ENCODE data around the gene MIOS.

The MIOS gene

GRCh38 chr7:7620644-7621210 lies 54.0 kb downstream of the MIOS start:
- H3K9ac ChIP-seq (ENCODE audit: low read length) = no peak overlapping the region
- no peak overlapping the region for H4K8ac ChIP-seq (ENCODE audit: low read length)
- no peaks in the 10 kb centered on the region for H3K36me3 ChIP-seq (ENCODE audit: control insufficient read depth in 1 of 2, insufficient read depth in 2 of 2, low read depth in 1 of 2, low read length in 2 of 2)
- H3K9me3 ChIP-seq (ENCODE audit: control insufficient read depth, low read length) = no peaks in the 10 kb centered on the region
- no peak overlapping the region for H2AK5ac ChIP-seq (ENCODE audit: low read length, severe bottlenecking)
- H2BK12ac ChIP-seq (ENCODE audit: low read length in 2 of 2) = no peak overlapping the region
- H2BK15ac ChIP-seq (ENCODE audit: low read depth, poor library complexity, severe bottlenecking) = no peak overlapping the region
- H3K4me2 ChIP-seq (ENCODE audit: low read length, poor library complexity, severe bottlenecking) = no peak overlapping the region
- no peaks in the 10 kb centered on the region for H3K4me1 ChIP-seq (ENCODE audit: control insufficient read depth, insufficient read depth, low read depth, low read length)
- no peak overlapping the region for H3K14ac ChIP-seq (ENCODE audit: low read length in 2 of 2)
- H3K18ac ChIP-seq (ENCODE audit: low read depth in 1 of 2, low read length in 2 of 2) = no peak overlapping the region
- no peaks in the 10 kb centered on the region for H3K79me1 ChIP-seq (replicated peaks; ENCODE audit: low read length, poor library complexity, severe bottlenecking)
- no peaks in the 10 kb centered on the region for H3K27me3 ChIP-seq (ENCODE audit: control insufficient read depth in 1 of 2, insufficient read depth in 1 of 2, low read length in 2 of 2)
- H4K91ac ChIP-seq (ENCODE audit: low read length) = no peak overlapping the region
- no peak overlapping the region for H2AFZ ChIP-seq (ENCODE audit: low read depth, low read length)
- no peak overlapping the region for H3K23ac ChIP-seq (ENCODE audit: low read length in 2 of 2)
- H3K4me3 ChIP-seq (ENCODE audit: insufficient read depth in 1 of 2, low read depth in 1 of 2, low read length in 2 of 2) = no peak overlapping the region
- no peak overlapping the region for H3K4ac ChIP-seq (ENCODE audit: low read depth in 1 of 2, low read length in 2 of 2)
- no peak overlapping the region for H2BK120ac ChIP-seq (ENCODE audit: low read depth, low read length)
- no peak overlapping the region for H2BK5ac ChIP-seq (ENCODE audit: low read depth, low read length, poor library complexity, severe bottlenecking)
- no peak for DNase-seq
- no peak overlapping the region for H3K27ac ChIP-seq (ENCODE audit: low read length, poor library complexity, severe bottlenecking)

- Histone ChIP-seq H3K4me3 (ENCODE audit: insufficient read depth in 1 of 2, low read depth in 1 of 2, low read length in 2 of 2) (no peak overlapping the region), H3K23ac (ENCODE audit: low read length in 2 of 2) (no peak overlapping the region), H3K9ac (ENCODE audit: low read length) (no peak overlapping the region), H3K9me3 (ENCODE audit: control insufficient read depth, low read length) (peaks cover 8% of the 10 kb centered on the region), H3K4ac (ENCODE audit: low read depth in 1 of 2, low read length in 2 of 2) (no peak overlapping the region), H3K14ac (ENCODE audit: low read length in 2 of 2) (no peak overlapping the region), H3K4me2 (ENCODE audit: low read length, poor library complexity, severe bottlenecking) (no peak overlapping the region), H3K27me3 (ENCODE audit: control insufficient read depth in 1 of 2, insufficient read depth in 1 of 2, low read length in 2 of 2) (no peaks in the 10 kb centered on the region), H3K18ac (ENCODE audit: low read depth in 1 of 2, low read length in 2 of 2) (no peak overlapping the region), H3K27ac (ENCODE audit: low read length, poor library complexity, severe bottlenecking) (no peak overlapping the region), H4K91ac (ENCODE audit: low read length) (no peak overlapping the region), H2BK5ac (ENCODE audit: low read depth, low read length, poor library complexity, severe bottlenecking) (peak overlapping the region; percentile 44), H3K79me1 (replicated peaks; ENCODE audit: low read length, poor library complexity, severe bottlenecking) (no peaks in the 10 kb centered on the region), H2BK15ac (ENCODE audit: low read depth, poor library complexity, severe bottlenecking) (no peak overlapping the region), H3K36me3 (ENCODE audit: control insufficient read depth in 1 of 2, insufficient read depth in 2 of 2, low read depth in 1 of 2, low read length in 2 of 2) (no peaks in the 10 kb centered on the region), H2AK5ac (ENCODE audit: low read length, severe bottlenecking) (no peak overlapping the region), H2AFZ (ENCODE audit: low read depth, low read length) (no peak overlapping the region), H4K8ac (ENCODE audit: low read length) (no peak overlapping the region), H2BK120ac (ENCODE audit: low read depth, low read length) (no peak overlapping the region), H2BK12ac (ENCODE audit: low read length in 2 of 2) (no peak overlapping the region), H3K4me1 (ENCODE audit: control insufficient read depth, insufficient read depth, low read depth, low read length) (no peaks in the 10 kb centered on the region)
- DNase-seq = no peak
- 86% methylated on average over 1 of the region's 1 CpG for WGBS
Observed at GRCh38 chr7:7628476-7628875, 61.8 kb downstream of the MIOS start.

- WGBS = 98% methylated on average over 1 of the region's 1 CpG
- no peak overlapping the region for H4K8ac ChIP-seq (ENCODE audit: low read length)
- no peaks in the 10 kb centered on the region for H3K79me1 ChIP-seq (replicated peaks; ENCODE audit: low read length, poor library complexity, severe bottlenecking)
- H3K27ac ChIP-seq (ENCODE audit: low read length, poor library complexity, severe bottlenecking) = no peak overlapping the region
- no peak overlapping the region for H3K4me2 ChIP-seq (ENCODE audit: low read length, poor library complexity, severe bottlenecking)
- H3K4me1 ChIP-seq (ENCODE audit: control insufficient read depth, insufficient read depth, low read depth, low read length) = no peaks in the 10 kb centered on the region
- no peak overlapping the region for H2BK12ac ChIP-seq (ENCODE audit: low read length in 2 of 2)
- no peak overlapping the region for H3K4me3 ChIP-seq (ENCODE audit: insufficient read depth in 1 of 2, low read depth in 1 of 2, low read length in 2 of 2)
- no peak for DNase-seq
- no peak overlapping the region for H4K91ac ChIP-seq (ENCODE audit: low read length)
- no peaks in the 10 kb centered on the region for H3K27me3 ChIP-seq (ENCODE audit: control insufficient read depth in 1 of 2, insufficient read depth in 1 of 2, low read length in 2 of 2)
- no peaks in the 10 kb centered on the region for H3K36me3 ChIP-seq (ENCODE audit: control insufficient read depth in 1 of 2, insufficient read depth in 2 of 2, low read depth in 1 of 2, low read length in 2 of 2)
- H2AK5ac ChIP-seq (ENCODE audit: low read length, severe bottlenecking) = no peak overlapping the region
- no peak overlapping the region for H3K9ac ChIP-seq (ENCODE audit: low read length)
- H3K9me3 ChIP-seq (ENCODE audit: control insufficient read depth, low read length) = peaks cover 8% of the 10 kb centered on the region
- no peak overlapping the region for H3K23ac ChIP-seq (ENCODE audit: low read length in 2 of 2)
- H3K4ac ChIP-seq (ENCODE audit: low read depth in 1 of 2, low read length in 2 of 2) = no peak overlapping the region
- no peak overlapping the region for H2BK15ac ChIP-seq (ENCODE audit: low read depth, poor library complexity, severe bottlenecking)
- H3K14ac ChIP-seq (ENCODE audit: low read length in 2 of 2) = no peak overlapping the region
- no peak overlapping the region for H2BK120ac ChIP-seq (ENCODE audit: low read depth, low read length)
- no peak overlapping the region for H2BK5ac ChIP-seq (ENCODE audit: low read depth, low read length, poor library complexity, severe bottlenecking)
- H2AFZ ChIP-seq (ENCODE audit: low read depth, low read length) = no peak overlapping the region
- H3K18ac ChIP-seq (ENCODE audit: low read depth in 1 of 2, low read length in 2 of 2) = no peak overlapping the region
Observed at GRCh38 chr7:7630626-7631329, 64.1 kb downstream of the MIOS start.

GRCh38 chr7:7639421-7639820 lies 72.7 kb downstream of the MIOS start:
- Histone ChIP-seq H2BK15ac (ENCODE audit: low read depth, poor library complexity, severe bottlenecking) (no peak overlapping the region), H2AK5ac (ENCODE audit: low read length, severe bottlenecking) (no peak overlapping the region), H2BK5ac (ENCODE audit: low read depth, low read length, poor library complexity, severe bottlenecking) (no peak overlapping the region), H3K79me1 (replicated peaks; ENCODE audit: low read length, poor library complexity, severe bottlenecking) (peaks cover 15% of the 10 kb centered on the region), H3K27ac (ENCODE audit: low read length, poor library complexity, severe bottlenecking) (no peak overlapping the region), H3K9ac (ENCODE audit: low read length) (peak overlapping the region; percentile 92), H3K14ac (ENCODE audit: low read length in 2 of 2) (no peak overlapping the region), H4K8ac (ENCODE audit: low read length) (no peak overlapping the region), H2BK120ac (ENCODE audit: low read depth, low read length) (no peak overlapping the region), H2BK12ac (ENCODE audit: low read length in 2 of 2) (no peak overlapping the region), H2AFZ (ENCODE audit: low read depth, low read length) (no peak overlapping the region), H4K91ac (ENCODE audit: low read length) (no peak overlapping the region), H3K9me3 (ENCODE audit: control insufficient read depth, low read length) (no peaks in the 10 kb centered on the region), H3K27me3 (ENCODE audit: control insufficient read depth in 1 of 2, insufficient read depth in 1 of 2, low read length in 2 of 2) (no peaks in the 10 kb centered on the region), H3K23ac (ENCODE audit: low read length in 2 of 2) (no peak overlapping the region), H3K4me3 (ENCODE audit: insufficient read depth in 1 of 2, low read depth in 1 of 2, low read length in 2 of 2) (peak overlapping the region; percentile 93 to 95), H3K36me3 (ENCODE audit: control insufficient read depth in 1 of 2, insufficient read depth in 2 of 2, low read depth in 1 of 2, low read length in 2 of 2) (peaks cover 0 to 17% of the 10 kb centered on the region in 2 experiments), H3K4me2 (ENCODE audit: low read length, poor library complexity, severe bottlenecking) (peak overlapping the region; percentile 89), H3K4ac (ENCODE audit: low read depth in 1 of 2, low read length in 2 of 2) (no peak overlapping the region), H3K4me1 (ENCODE audit: control insufficient read depth, insufficient read depth, low read depth, low read length) (peaks cover 5% of the 10 kb centered on the region), H3K18ac (ENCODE audit: low read depth in 1 of 2, low read length in 2 of 2) (no peak overlapping the region)
- DNase-seq = no peak
- 42% methylated on average over 5 of the region's 5 CpGs for WGBS

Measured in mesenchymal stem cell (in vitro differentiated cells and primary cell).